K562 (cell line): ENCODE measurements around the gene ORC2.

ENCODE experiments used
- CBX5 ChIP-seq: IDR thresholded peaks from 2 replicates; pipeline ENCODE4 v1.6.1; 2014; ENCODE audit warnings: low read depth, borderline replicate concordance
- ETV6 ChIP-seq, 3 experiments: fragments of 150-350 bp in 1 of 3; sonication (generic) in 1 of 3; formaldehyde crosslinking in 1 of 3; IDR thresholded peaks; 2 replicates each; pipeline versions ENCODE4 v1.6.1 to v1.8.0; 2014 to 2022; ENCODE audit warnings: borderline replicate concordance in 2 of 3, low read depth in 2 of 3, antibody characterized with exemption in 1 of 3, low read length in 1 of 3, mild to moderate bottlenecking in 1 of 3, missing genetic modification reagents in 1 of 3
- MYNN ChIP-seq, 2 experiments: sonication (generic); formaldehyde crosslinking in 1 of 2; IDR thresholded peaks; 2 replicates each; pipeline versions ENCODE4 v1.5.0 to v1.6.1; 2016 to 2020; ENCODE audit warnings: antibody characterized with exemption in 1 of 2, missing genetic modification reagents in 1 of 2
- RAD21 ChIP-seq, 2 experiments: fragments of 250-450 bp in 1 of 2; fragments of 450-650 bp in 1 of 2; sonication (Bioruptor Pico) in 1 of 2; formaldehyde crosslinking in 1 of 2; IDR thresholded peaks in 1 of 2; conservative IDR thresholded peaks in 1 of 2; 2 replicates each; pipeline versions ENCODE4 v1.4.0 to v1.8.0; 2020 to 2022; ENCODE audit warnings: mild to moderate bottlenecking in 2 of 2, moderate library complexity in 1 of 2
- RBBP5 ChIP-seq: fragments of 200-600 bp; sonication (generic); IDR thresholded peaks from 2 replicates; pipeline ENCODE4 v1.6.1; 2012; ENCODE audit warnings: borderline replicate concordance, mild to moderate bottlenecking, low read length, control low read depth, inconsistent platforms; ENCODE audit not compliant: insufficient read depth, poor library complexity, severe bottlenecking
- SOX6 ChIP-seq: fragments of 450-650 bp; IDR thresholded peaks from 2 replicates; pipeline ENCODE4 v1.6.1; 2014; ENCODE audit warnings: mild to moderate bottlenecking
- YY1 ChIP-seq, 3 experiments: IDR thresholded peaks; 2 replicates each; pipeline ENCODE4 v1.6.1; 2011; ENCODE audit warnings: low read length in 2 of 3, mild to moderate bottlenecking in 2 of 3, moderate library complexity in 2 of 3, borderline replicate concordance in 1 of 3, control low read depth in 1 of 3, low read depth in 1 of 3; ENCODE audit not compliant: insufficient read depth in 3 of 3, insufficient replicate concordance in 2 of 3, control insufficient read depth in 1 of 3, insufficient read length in 1 of 3; ENCODE audit errors: extremely low read depth in 1 of 3
- ZFP30 ChIP-seq: fragments of 250-450 bp; sonication (Bioruptor Pico); IDR thresholded peaks from 2 replicates; pipeline ENCODE4 v1.8.0; 2022; ENCODE audit warnings: moderate library complexity, mild to moderate bottlenecking, inconsistent platforms, borderline replicate concordance
- TF ChIP-seq, protein P1 (sequence below), 3 experiments: IDR thresholded peaks in 2 of 3; conservative IDR thresholded peaks in 1 of 3; 2 replicates each; pipeline ENCODE4 v1.5.1; 2011 to 2012; ENCODE audit warnings: low read length in 3 of 3, mild to moderate bottlenecking in 3 of 3, control low read depth in 2 of 3, improper control_type of control experiment in 1 of 3, inconsistent platforms in 1 of 3, low read depth in 1 of 3, mixed read lengths in 1 of 3, moderate library complexity in 1 of 3; ENCODE audit not compliant: insufficient read depth in 2 of 3
- TF ChIP-seq, protein P2 (sequence below), 2 experiments: fragments of 450-650 bp; formaldehyde crosslinking in 1 of 2; IDR thresholded peaks; 2 replicates each; pipeline versions ENCODE4 v1.4.0 to v1.6.1; 2014 to 2020; ENCODE audit warnings: mild to moderate bottlenecking in 2 of 2, borderline replicate concordance in 1 of 2, low read depth in 1 of 2
- TF ChIP-seq, protein P3 (sequence below): fragments of 450-650 bp; IDR thresholded peaks from 2 replicates; pipeline ENCODE4 v1.6.1; 2016

DNA sequence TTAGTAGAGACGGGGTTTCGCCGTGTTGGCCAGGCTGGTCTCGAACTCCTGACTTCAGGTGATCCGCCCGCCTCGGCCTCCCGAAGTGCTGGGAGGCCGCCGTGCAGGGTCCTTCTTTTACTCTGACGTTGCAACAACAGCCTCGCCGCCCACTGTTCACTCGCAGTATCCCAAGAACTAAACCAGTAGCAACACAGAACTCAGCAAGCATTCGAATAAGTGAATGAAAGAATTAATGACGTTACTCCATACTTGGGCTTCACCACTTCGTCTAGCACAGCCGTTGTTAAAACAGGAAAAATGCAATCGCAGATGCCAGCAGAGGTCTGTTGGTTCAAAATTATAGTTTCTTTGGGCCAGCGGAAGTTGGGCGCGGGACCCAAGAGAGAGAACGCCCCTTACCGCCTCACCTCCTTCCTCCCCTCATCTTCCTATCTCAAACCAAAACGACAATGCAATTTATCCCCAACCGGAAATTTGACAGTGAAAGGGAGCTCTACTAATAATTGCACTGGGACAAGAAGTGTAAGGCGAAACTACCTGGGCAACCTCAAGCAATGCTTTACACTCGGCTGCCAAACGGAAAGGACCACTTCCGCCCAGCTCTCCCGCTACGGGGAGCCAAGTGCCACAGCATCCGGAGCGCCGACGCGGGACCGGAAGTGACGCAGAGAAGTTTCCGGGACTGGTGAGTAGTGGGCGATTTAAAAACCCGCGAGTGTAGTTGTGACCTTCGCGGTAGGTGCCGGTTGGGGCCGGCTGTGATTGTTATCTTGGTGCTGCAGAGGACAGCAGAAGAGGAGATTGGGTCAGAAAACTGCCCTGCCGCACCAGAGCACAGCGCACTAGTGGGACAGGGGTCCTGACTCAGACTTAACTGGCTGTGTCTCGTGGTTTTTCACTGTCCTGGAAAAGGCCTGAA is 74.5 kb downstream of the ORC2 start, which contains the start of the genes NIF3L1 and PPIL3:
- TF ChIP-seq, protein P1, sequence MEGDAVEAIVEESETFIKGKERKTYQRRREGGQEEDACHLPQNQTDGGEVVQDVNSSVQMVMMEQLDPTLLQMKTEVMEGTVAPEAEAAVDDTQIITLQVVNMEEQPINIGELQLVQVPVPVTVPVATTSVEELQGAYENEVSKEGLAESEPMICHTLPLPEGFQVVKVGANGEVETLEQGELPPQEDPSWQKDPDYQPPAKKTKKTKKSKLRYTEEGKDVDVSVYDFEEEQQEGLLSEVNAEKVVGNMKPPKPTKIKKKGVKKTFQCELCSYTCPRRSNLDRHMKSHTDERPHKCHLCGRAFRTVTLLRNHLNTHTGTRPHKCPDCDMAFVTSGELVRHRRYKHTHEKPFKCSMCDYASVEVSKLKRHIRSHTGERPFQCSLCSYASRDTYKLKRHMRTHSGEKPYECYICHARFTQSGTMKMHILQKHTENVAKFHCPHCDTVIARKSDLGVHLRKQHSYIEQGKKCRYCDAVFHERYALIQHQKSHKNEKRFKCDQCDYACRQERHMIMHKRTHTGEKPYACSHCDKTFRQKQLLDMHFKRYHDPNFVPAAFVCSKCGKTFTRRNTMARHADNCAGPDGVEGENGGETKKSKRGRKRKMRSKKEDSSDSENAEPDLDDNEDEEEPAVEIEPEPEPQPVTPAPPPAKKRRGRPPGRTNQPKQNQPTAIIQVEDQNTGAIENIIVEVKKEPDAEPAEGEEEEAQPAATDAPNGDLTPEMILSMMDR (IDR thresholded peaks at IDR 0.05 in 2 of 3, conservative IDR thresholded peaks at IDR 0.05 in 1 of 3; ENCODE audit: insufficient read depth in 2 of 3, low read depth in 1 of 3, low read length in 3 of 3), result no peak
- TF ChIP-seq ETV6 (IDR thresholded peaks at IDR 0.05; ENCODE audit: borderline replicate concordance in 1 of 2, low read depth in 2 of 2, low read length in 1 of 2) (no peak), ETV6 (CRISPR knock-in tag; IDR thresholded peaks at IDR 0.05; ENCODE audit: borderline replicate concordance) (no peak), ZFP30 (CRISPR knock-in tag) (no peak), CBX5 (no peak), RBBP5 (peak; percentile 54), RAD21 (CRISPR knock-in tag; conservative IDR thresholded peaks at IDR 0.05 in 1 of 2, IDR thresholded peaks at IDR 0.05 in 1 of 2) (no peak; a peak in 1 of 4 replicates), MYNN (IDR thresholded peaks at IDR 0.05) (0 out of 2 replicates have a peak, but pooled peaks have one; percentile 18), MYNN (CRISPR knock-in tag; IDR thresholded peaks at IDR 0.05) (no peak), SOX6 (peak; percentile 53), YY1 (IDR thresholded peaks at IDR 0.05; ENCODE audit: borderline replicate concordance in 1 of 3, control insufficient read depth in 1 of 3, extremely low read depth in 1 of 3, insufficient read depth in 3 of 3, insufficient read length in 1 of 3, insufficient replicate concordance in 2 of 3, low read depth in 1 of 3, low read length in 2 of 3) (no peak)
- TF ChIP-seq, protein P2, sequence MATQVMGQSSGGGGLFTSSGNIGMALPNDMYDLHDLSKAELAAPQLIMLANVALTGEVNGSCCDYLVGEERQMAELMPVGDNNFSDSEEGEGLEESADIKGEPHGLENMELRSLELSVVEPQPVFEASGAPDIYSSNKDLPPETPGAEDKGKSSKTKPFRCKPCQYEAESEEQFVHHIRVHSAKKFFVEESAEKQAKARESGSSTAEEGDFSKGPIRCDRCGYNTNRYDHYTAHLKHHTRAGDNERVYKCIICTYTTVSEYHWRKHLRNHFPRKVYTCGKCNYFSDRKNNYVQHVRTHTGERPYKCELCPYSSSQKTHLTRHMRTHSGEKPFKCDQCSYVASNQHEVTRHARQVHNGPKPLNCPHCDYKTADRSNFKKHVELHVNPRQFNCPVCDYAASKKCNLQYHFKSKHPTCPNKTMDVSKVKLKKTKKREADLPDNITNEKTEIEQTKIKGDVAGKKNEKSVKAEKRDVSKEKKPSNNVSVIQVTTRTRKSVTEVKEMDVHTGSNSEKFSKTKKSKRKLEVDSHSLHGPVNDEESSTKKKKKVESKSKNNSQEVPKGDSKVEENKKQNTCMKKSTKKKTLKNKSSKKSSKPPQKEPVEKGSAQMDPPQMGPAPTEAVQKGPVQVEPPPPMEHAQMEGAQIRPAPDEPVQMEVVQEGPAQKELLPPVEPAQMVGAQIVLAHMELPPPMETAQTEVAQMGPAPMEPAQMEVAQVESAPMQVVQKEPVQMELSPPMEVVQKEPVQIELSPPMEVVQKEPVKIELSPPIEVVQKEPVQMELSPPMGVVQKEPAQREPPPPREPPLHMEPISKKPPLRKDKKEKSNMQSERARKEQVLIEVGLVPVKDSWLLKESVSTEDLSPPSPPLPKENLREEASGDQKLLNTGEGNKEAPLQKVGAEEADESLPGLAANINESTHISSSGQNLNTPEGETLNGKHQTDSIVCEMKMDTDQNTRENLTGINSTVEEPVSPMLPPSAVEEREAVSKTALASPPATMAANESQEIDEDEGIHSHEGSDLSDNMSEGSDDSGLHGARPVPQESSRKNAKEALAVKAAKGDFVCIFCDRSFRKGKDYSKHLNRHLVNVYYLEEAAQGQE (IDR thresholded peaks at IDR 0.05; ENCODE audit: borderline replicate concordance), result peak; percentile 99
- TF ChIP-seq, protein P2 (CRISPR knock-in tag; IDR thresholded peaks at IDR 0.05; ENCODE audit: low read depth), result peak; percentile 87
- TF ChIP-seq, protein P3, sequence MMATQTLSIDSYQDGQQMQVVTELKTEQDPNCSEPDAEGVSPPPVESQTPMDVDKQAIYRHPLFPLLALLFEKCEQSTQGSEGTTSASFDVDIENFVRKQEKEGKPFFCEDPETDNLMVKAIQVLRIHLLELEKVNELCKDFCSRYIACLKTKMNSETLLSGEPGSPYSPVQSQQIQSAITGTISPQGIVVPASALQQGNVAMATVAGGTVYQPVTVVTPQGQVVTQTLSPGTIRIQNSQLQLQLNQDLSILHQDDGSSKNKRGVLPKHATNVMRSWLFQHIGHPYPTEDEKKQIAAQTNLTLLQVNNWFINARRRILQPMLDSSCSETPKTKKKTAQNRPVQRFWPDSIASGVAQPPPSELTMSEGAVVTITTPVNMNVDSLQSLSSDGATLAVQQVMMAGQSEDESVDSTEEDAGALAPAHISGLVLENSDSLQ, result peak; percentile 63
